K562 (cell line): ENCODE data around the gene VWA7. TPM values are rescaled to one million over a fixed set of nuclear protein-coding genes. Genes with fewer than 3 reads are reported as not detected.

ENCODE experiments used
- CCNT2 ChIP-seq: IDR thresholded peaks from 2 replicates; pipeline ENCODE4 v1.6.1; 2011; ENCODE audit warnings: borderline replicate concordance, low read depth, mild to moderate bottlenecking, moderate library complexity, mixed read lengths, low read length; ENCODE audit not compliant: insufficient read length; ENCODE audit errors: extremely low read depth
- CGGBP1 ChIP-seq: fragments of 250-450 bp; sonication (Bioruptor Pico); IDR thresholded peaks from 2 replicates; pipeline ENCODE4 v1.9.0; 2021; ENCODE audit warnings: mild to moderate bottlenecking
- DPF2 ChIP-seq: fragments of 450-650 bp; IDR thresholded peaks from 2 replicates; pipeline ENCODE4 v1.6.1; 2016
- E2F6 ChIP-seq, 2 experiments: IDR thresholded peaks; 2 replicates each; pipeline ENCODE4 v1.6.1; 2011; ENCODE audit warnings: borderline replicate concordance in 1 of 2, control low read depth in 1 of 2, low read depth in 1 of 2, low read length in 1 of 2, mild to moderate bottlenecking in 1 of 2, mixed read lengths in 1 of 2, moderate library complexity in 1 of 2; ENCODE audit not compliant: insufficient read depth in 1 of 2, insufficient read length in 1 of 2, poor library complexity in 1 of 2, severe bottlenecking in 1 of 2; ENCODE audit errors: extremely low read depth in 1 of 2
- EHMT2 ChIP-seq: fragments of 450-650 bp; IDR thresholded peaks from 2 replicates; pipeline ENCODE4 v1.6.1; 2018; ENCODE audit warnings: antibody characterized with exemption
- EP400 ChIP-seq: fragments of 450-650 bp; IDR thresholded peaks from 2 replicates; pipeline ENCODE4 v1.6.1; 2017; ENCODE audit warnings: antibody characterized with exemption, mild to moderate bottlenecking, moderate library complexity
- EZH2 ChIP-seq: IDR thresholded peaks from 2 replicates; pipeline ENCODE4 v1.6.1; 2012; ENCODE audit warnings: low read depth, mild to moderate bottlenecking, inconsistent platforms, low read length, borderline replicate concordance
- FOSL1 ChIP-seq: fragments of 200-800 bp; sonication (Bioruptor generic); conservative IDR thresholded peaks from 2 replicates; pipeline ENCODE4 v1.6.1; 2016; ENCODE audit warnings: missing genetic modification characterization, missing compliant biosample characterization
- FOXO4 ChIP-seq: fragments of 450-650 bp; formaldehyde crosslinking; IDR thresholded peaks from 2 replicates; pipeline ENCODE4 v1.4.0; 2020; ENCODE audit warnings: mild to moderate bottlenecking, moderate library complexity
- HMBOX1 ChIP-seq: sonication (generic); IDR thresholded peaks from 2 replicates; pipeline ENCODE4 v1.6.1; 2016
- HNRNPLL ChIP-seq: fragments of 200-400 bp; formaldehyde crosslinking; IDR thresholded peaks from 2 replicates; pipeline ENCODE4 v1.6.1; 2017; ENCODE audit warnings: low read length, low read depth, mild to moderate bottlenecking; ENCODE audit not compliant: poor library complexity, severe bottlenecking
- MAX ChIP-seq: sonication (generic); formaldehyde crosslinking; IDR thresholded peaks from 2 replicates; pipeline ENCODE4 v1.9.0; 2022; ENCODE audit warnings: mild to moderate bottlenecking, missing genetic modification reagents
- POLR2H ChIP-seq: IDR thresholded peaks from 2 replicates; pipeline ENCODE4 v1.6.1; 2016; ENCODE audit warnings: missing genetic modification characterization, low read depth, mild to moderate bottlenecking, control low read depth, missing compliant biosample characterization, moderate library complexity
- SFPQ ChIP-seq: fragments of 200-400 bp; formaldehyde crosslinking; IDR thresholded peaks from 2 replicates; pipeline ENCODE4 v1.6.1; 2017; ENCODE audit warnings: mild to moderate bottlenecking, low read depth, low read length, moderate library complexity
- SNAPC5 ChIP-seq: fragments of 250-450 bp; sonication (Bioruptor Pico); IDR thresholded peaks from 2 replicates; pipeline ENCODE4 v1.8.0; 2021; ENCODE audit warnings: moderate library complexity, mild to moderate bottlenecking, inconsistent platforms
- SRSF7 ChIP-seq: fragments of 200-400 bp; formaldehyde crosslinking; optimal IDR thresholded peaks from 2 replicates; pipeline ENCODE3; 2017; ENCODE audit warnings: mild to moderate bottlenecking, low read depth, low read length
- ZBTB17 ChIP-seq: fragments of 450-650 bp; formaldehyde crosslinking; IDR thresholded peaks from 2 replicates; pipeline ENCODE4 v1.4.0; 2020; ENCODE audit warnings: mild to moderate bottlenecking
- ZNF134 ChIP-seq: fragments of 250-450 bp; sonication (Bioruptor Pico); conservative IDR thresholded peaks from 2 replicates; pipeline ENCODE4 v1.4.0; 2020
- ZNF507 ChIP-seq: conservative IDR thresholded peaks from 2 replicates; pipeline ENCODE4 v1.6.1; 2017; ENCODE audit warnings: missing genetic modification characterization, missing compliant biosample characterization
- ZNF583 ChIP-seq: fragments of 250-450 bp; sonication (Bioruptor Pico); IDR thresholded peaks from 2 replicates; pipeline ENCODE4 v1.4.0; 2020
- polyA plus RNA-seq, 8 experiments: library from polyadenylated mRNA; depleted of rRNA in 4 of 8; stranded (reverse) in 5 of 8; unstranded in 3 of 8; fragments of >200 nt; fragmentation: Nextera tagmentation in 2 of 8; fragmentation: Illumina TruSeq in 1 of 8; extraction: Ambion mirVana in 2 of 8; extraction: Trizol in 1 of 8; gene quantifications; 2 replicates each; pipeline versions ENCODE4 v1.2.1 to v1.2.3, GENCODE V29; 2011 to 2014; ENCODE audit warnings: inconsistent platforms in 1 of 8, missing spikeins in 1 of 8
- total RNA-seq, 7 experiments: library from RNA; depleted of rRNA in 6 of 7; stranded (reverse); fragments of >200 nt in 6 of 7; fragmentation: Illumina TruSeq in 2 of 7; extraction: Trizol in 2 of 7; gene quantifications; 2 replicates each; pipeline versions ENCODE4 v1.2.1 to v1.2.3, GENCODE V29; 2011 to 2021; ENCODE audit warnings: low replicate concordance in 1 of 7

VWA7 gene
- total and polyA plus RNA-seq, 9 of the 15 experiments (the other 6 are each of a cell fraction or from before 2014, with no cell fraction given): 0.18 to 2.9 (median 0.95) TPM

GRCh38 chr6:31750411-31751022 is 26.6 kb downstream of the VWA7 start (continued):
- TF ChIP-seq MAX (CRISPR knock-in tag) (peak; percentile 87), POLR2H (tag) (0 out of 2 replicates have a peak, but pooled peaks have one; percentile 48), FOSL1 (peak; percentile 84), CGGBP1 (CRISPR knock-in tag) (no peak), SRSF7 (no peak), SFPQ (no peak), ZNF134 (no peak), ZNF583 (CRISPR knock-in tag) (no peak), EHMT2 (no peak), HNRNPLL (peak; percentile 85), HMBOX1 (peak; percentile 79), E2F6 (IDR thresholded peaks at IDR 0.05; ENCODE audit: borderline replicate concordance in 1 of 2, extremely low read depth in 1 of 2, insufficient read depth in 1 of 2, insufficient read length in 1 of 2, low read depth in 1 of 2, low read length in 1 of 2, poor library complexity in 1 of 2, severe bottlenecking in 1 of 2) (peak in 1 of 2 experiments; percentile 21), EZH2 (no peak), SNAPC5 (CRISPR knock-in tag) (no peak), CCNT2 (no peak), ZBTB17 (0 out of 2 replicates have a peak, but pooled peaks have one; percentile 27), FOXO4 (CRISPR knock-in tag) (peak; percentile 66; the same call in 1 of the 2 replicates), ZNF507 (tag) (no peak), DPF2 (peak; percentile 43; the same call in 1 of the 2 replicates), EP400 (peak; percentile 25; the same call in 1 of the 2 replicates)
